B cell (primary cell): ENCODE measurements around the gene HIPK2. TPM values are rescaled to one million over a fixed set of nuclear protein-coding genes. Genes with fewer than 3 reads are reported as not detected.
"Not testable (repeated sequence)": the region's sequence is repeated elsewhere in the genome, so short reads cannot be mapped to it uniquely, and the experiment has no call there.

Source experiments
- ATAC-seq: fragments of 200-7000 bp; cut with Tn5 transposase; one replicate; pipeline ENCODE4 v1.10.0; 2021; ENCODE audit warnings: low read depth, mild to moderate bottlenecking, moderate number of reproducible peaks, moderate library complexity
- CTCF ChIA-PET: fragments of 350-600 bp; sonication (Branson Sonifier 250); formaldehyde crosslinking; loops from one replicate; lab custom pipeline; 2021; ENCODE audit warnings: antibody characterized with exemption, inconsistent platforms; lab: Charles Lee
- POLR2A ChIA-PET: fragments of 350-600 bp; sonication (Branson Sonifier 250); formaldehyde crosslinking; loops from one replicate; lab custom pipeline; 2021; ENCODE audit warnings: antibody characterized with exemption; lab: Charles Lee
- DNase-seq: peaks from one replicate; pipeline ENCODE4 v3.0.0; 2013
- H2AFZ ChIP-seq: 2 replicates; pipeline ENCODE4 v1.6.1; 2012; ENCODE audit warnings: mild to moderate bottlenecking, low read depth, low read length; ENCODE audit not compliant: insufficient read depth, poor library complexity, severe bottlenecking
- H3K27ac ChIP-seq, 2 donors: 1 replicate in 1 of 2; 2 replicates in 1 of 2; pipeline ENCODE4 v1.5.1; 2012 to 2013; ENCODE audit warnings: low read length in 2 of 2, mild to moderate bottlenecking in 2 of 2, moderate library complexity in 1 of 2
- H3K27me3 ChIP-seq, 4 experiments: fragments of 200-600 bp in 1 of 4; sonication (generic) in 1 of 4; replicated peaks in 1 of 4; 1 replicate in 2 of 4; 2 replicates in 2 of 4; pipeline versions ENCODE4 v1.6.1 to v1.7.0; 2013 to 2016; ENCODE audit warnings: low read length in 3 of 4, mild to moderate bottlenecking in 2 of 4, mixed read lengths in 1 of 4, moderate library complexity in 1 of 4; ENCODE audit not compliant: insufficient read depth in 4 of 4, control insufficient read depth in 3 of 4; ENCODE audit errors: control extremely low read depth in 1 of 4
- H3K36me3 ChIP-seq, 2 experiments: replicated peaks in 1 of 2; 1 replicate in 1 of 2; 2 replicates in 1 of 2; pipeline versions ENCODE4 v1.6.1 to v1.7.1; 2013; ENCODE audit warnings: low read length in 1 of 2; ENCODE audit not compliant: insufficient read depth in 2 of 2, control insufficient read depth in 1 of 2; ENCODE audit errors: control extremely low read depth in 1 of 2, extremely low read depth in 1 of 2
- H3K4me1 ChIP-seq, 2 donors: fragments of 200-600 bp in 1 of 2; sonication (generic) in 1 of 2; 1 replicate in 1 of 2; 2 replicates in 1 of 2; pipeline versions ENCODE4 v1.5.1 to v1.6.1; 2013 to 2017; ENCODE audit warnings: low read length in 2 of 2; ENCODE audit not compliant: control insufficient read depth in 2 of 2, insufficient read depth in 2 of 2
- H3K4me2 ChIP-seq: replicated peaks from 2 replicates; pipeline ENCODE3; 2012; ENCODE audit warnings: mild to moderate bottlenecking, low read depth, low read length; ENCODE audit not compliant: poor library complexity, severe bottlenecking
- H3K4me3 ChIP-seq, 5 experiments: fragments of 200-600 bp in 1 of 5; sonication (generic) in 1 of 5; 1 replicate in 3 of 5; 2 replicates in 2 of 5; pipeline versions ENCODE4 v1.5.1 to v1.7.0; 2011 to 2016; ENCODE audit warnings: low read length in 4 of 5, mild to moderate bottlenecking in 4 of 5, low read depth in 2 of 5, control low read depth in 1 of 5, moderate library complexity in 1 of 5; ENCODE audit not compliant: insufficient read depth in 1 of 5; ENCODE audit errors: control extremely low read depth in 1 of 5, extremely low read depth in 1 of 5
- H3K79me2 ChIP-seq: fragments of 200-600 bp; sonication (generic); one replicate; pipeline ENCODE4 v1.6.0; 2016; ENCODE audit warnings: low read length; ENCODE audit not compliant: control insufficient read depth, insufficient read depth
- H3K9ac ChIP-seq: fragments of 200-600 bp; sonication (generic); 2 replicates; pipeline ENCODE4 v1.6.1; 2017; ENCODE audit warnings: mild to moderate bottlenecking, low read length, moderate library complexity
- H3K9me3 ChIP-seq, 3 donors: one replicate each; pipeline versions ENCODE4 v1.6.1 to v1.7.1; 2013; ENCODE audit warnings: low read length in 2 of 3; ENCODE audit not compliant: control insufficient read depth in 2 of 3, insufficient read depth in 1 of 3; ENCODE audit errors: control extremely low read depth in 1 of 3
- H4K20me1 ChIP-seq: 2 replicates; pipeline ENCODE4 v1.6.0; 2012; ENCODE audit warnings: mild to moderate bottlenecking, low read length; ENCODE audit not compliant: insufficient read depth, control insufficient read depth, poor library complexity, severe bottlenecking
- H3K27ac Mint-ChIP-seq: one replicate; pipeline ENCODE4 v1.8.0; 2021; ENCODE audit warnings: mixed read lengths
- H3K27me3 Mint-ChIP-seq: one replicate; pipeline ENCODE4 v1.8.0; 2021; ENCODE audit warnings: mixed read lengths
- H3K4me1 Mint-ChIP-seq: one replicate; pipeline ENCODE4 v1.8.0; 2021; ENCODE audit warnings: mixed read lengths
- H3K4me3 Mint-ChIP-seq: one replicate; pipeline ENCODE4 v1.8.0; 2021; ENCODE audit warnings: mixed read lengths
- H3K9me3 Mint-ChIP-seq: one replicate; pipeline ENCODE4 v1.8.0; 2022; ENCODE audit warnings: mixed read lengths; ENCODE audit not compliant: insufficient read depth
- EZH2 ChIP-seq: IDR thresholded peaks from 2 replicates; pipeline ENCODE4 v1.6.1; 2012; ENCODE audit warnings: borderline replicate concordance, low read depth, mild to moderate bottlenecking, moderate library complexity, low read length; ENCODE audit not compliant: insufficient read depth, poor library complexity, severe bottlenecking
- WGBS: methylation state at CpG from one replicate; pipeline ENCODE4 v1.1.5; 2013; ENCODE audit warnings: missing lambda C conversion rate; ENCODE audit not compliant: insufficient coverage; 5-methylcytosine and 5-hydroxymethylcytosine counted together
- intact Hi-C: fragments of 100-400 bp; cut with micrococcal nuclease; formaldehyde crosslinking; loops from one replicate; pipeline ENCODE4 v1.10.0; 2022
- polyA plus RNA-seq: library from polyadenylated mRNA; depleted of rRNA; stranded (reverse); fragments of >200 nt; gene quantifications from 2 replicates; pipeline ENCODE4 v1.2.3, GENCODE V29; 2012
- total RNA-seq, 2 donors: library from RNA; stranded (reverse); fragments of 120-200 nt in 1 of 2; gene quantifications; 1 replicate in 1 of 2; 2 replicates in 1 of 2; pipeline versions ENCODE4 v1.2.3 to v1.2.4, GENCODE V29; 2013 to 2022
- TF ChIP-seq, protein P1 (sequence below): fragments of 200-600 bp; IDR thresholded peaks from one replicate; pipeline ENCODE4 v1.8.0; 2022; ENCODE audit warnings: antibody characterized with exemption, mild to moderate bottlenecking

Gene HIPK2
- total and polyA plus RNA-seq, 2 donors (not counting 1 experiment from before 2014, with no cell fraction given): 6.8 to 58.2 TPM

DNA sequence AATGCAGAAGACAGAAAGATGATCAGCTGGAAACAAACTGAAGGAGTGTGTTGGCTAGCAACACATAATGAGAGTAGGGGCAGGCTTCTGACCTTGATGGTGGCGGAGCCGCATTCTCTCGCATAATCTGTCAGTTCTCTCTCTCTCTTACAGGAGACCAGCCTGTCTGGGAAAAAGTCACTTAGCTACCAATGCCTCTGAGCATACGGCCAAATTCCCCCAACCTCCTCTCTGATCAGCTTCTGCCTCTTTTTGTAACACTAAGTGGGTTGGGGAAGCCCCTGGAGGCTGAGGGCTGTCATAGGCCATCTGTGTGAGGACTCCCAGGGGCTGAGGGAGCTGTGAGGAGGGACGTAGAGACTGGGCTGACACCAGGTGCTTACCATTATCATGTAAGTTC is 104.6 kb downstream of the HIPK2 start:
- H3K27ac Mint-ChIP-seq: peak overlapping the region; percentile 74
- no peaks in the 10 kb centered on the region for H3K36me3 ChIP-seq
- no peaks in the 10 kb centered on the region for H4K20me1 ChIP-seq
- no peaks in the 10 kb centered on the region for H3K9me3 ChIP-seq
- CTCF ChIA-PET: interaction anchor here (1.0 to 1.9 kb wide), 3 partner anchors 13 to 27 kb away, joined by 3 to 9 read pairs (median 3); no protein-coding TSS in a partner anchor
- peak overlapping the region; percentile 15 to 45 for H3K27ac ChIP-seq
- POLR2A ChIA-PET: no interaction called here
- H3K79me2 ChIP-seq: no peaks in the 10 kb centered on the region
- intact Hi-C loops: no loop called here
- peak; percentile 60 for DNase-seq
- 65% methylated on average over 3 of the region's 5 CpGs for WGBS
- H3K27me3 ChIP-seq: no peaks in the 10 kb centered on the region
- H3K4me2 ChIP-seq: no peak overlapping the region
- TF ChIP-seq EZH2: no peak
- TF ChIP-seq, protein P1, sequence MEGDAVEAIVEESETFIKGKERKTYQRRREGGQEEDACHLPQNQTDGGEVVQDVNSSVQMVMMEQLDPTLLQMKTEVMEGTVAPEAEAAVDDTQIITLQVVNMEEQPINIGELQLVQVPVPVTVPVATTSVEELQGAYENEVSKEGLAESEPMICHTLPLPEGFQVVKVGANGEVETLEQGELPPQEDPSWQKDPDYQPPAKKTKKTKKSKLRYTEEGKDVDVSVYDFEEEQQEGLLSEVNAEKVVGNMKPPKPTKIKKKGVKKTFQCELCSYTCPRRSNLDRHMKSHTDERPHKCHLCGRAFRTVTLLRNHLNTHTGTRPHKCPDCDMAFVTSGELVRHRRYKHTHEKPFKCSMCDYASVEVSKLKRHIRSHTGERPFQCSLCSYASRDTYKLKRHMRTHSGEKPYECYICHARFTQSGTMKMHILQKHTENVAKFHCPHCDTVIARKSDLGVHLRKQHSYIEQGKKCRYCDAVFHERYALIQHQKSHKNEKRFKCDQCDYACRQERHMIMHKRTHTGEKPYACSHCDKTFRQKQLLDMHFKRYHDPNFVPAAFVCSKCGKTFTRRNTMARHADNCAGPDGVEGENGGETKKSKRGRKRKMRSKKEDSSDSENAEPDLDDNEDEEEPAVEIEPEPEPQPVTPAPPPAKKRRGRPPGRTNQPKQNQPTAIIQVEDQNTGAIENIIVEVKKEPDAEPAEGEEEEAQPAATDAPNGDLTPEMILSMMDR: no peak
- H2AFZ ChIP-seq: no peak overlapping the region
- H3K4me3 Mint-ChIP-seq: peak overlapping the region; percentile 58
- H3K9ac ChIP-seq: no peak overlapping the region
- no peaks in the 10 kb centered on the region for H3K27me3 Mint-ChIP-seq
- peaks cover 7 to 16% of the 10 kb centered on the region in 2 donors for H3K4me1 ChIP-seq
- no peak overlapping the region for H3K4me3 ChIP-seq
- ATAC-seq: peak; percentile 87
- H3K9me3 Mint-ChIP-seq: no peaks in the 10 kb centered on the region
- H3K4me1 Mint-ChIP-seq: peaks cover 28% of the 10 kb centered on the region

DNA sequence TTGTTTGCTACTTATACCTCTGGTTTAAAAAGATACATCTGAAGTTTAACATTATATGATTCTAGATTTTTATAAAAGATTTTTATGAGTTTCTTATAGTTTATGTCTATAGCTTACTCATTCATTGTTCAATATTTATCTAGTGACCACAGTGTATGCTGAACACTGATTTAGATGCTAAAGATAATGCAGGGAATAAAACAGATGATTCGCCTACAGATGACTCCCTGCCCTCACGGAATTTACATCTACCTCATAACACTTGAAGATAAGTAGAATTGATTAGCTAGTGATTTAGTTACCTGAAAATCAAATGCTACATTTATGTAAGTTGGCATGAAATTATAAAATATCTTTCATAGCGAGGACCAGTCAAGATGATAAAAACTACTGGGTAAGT is 105.8 kb downstream of the HIPK2 start:
- WGBS: no CpG with 5 or more reads among the region's 3 CpGs

DNA sequence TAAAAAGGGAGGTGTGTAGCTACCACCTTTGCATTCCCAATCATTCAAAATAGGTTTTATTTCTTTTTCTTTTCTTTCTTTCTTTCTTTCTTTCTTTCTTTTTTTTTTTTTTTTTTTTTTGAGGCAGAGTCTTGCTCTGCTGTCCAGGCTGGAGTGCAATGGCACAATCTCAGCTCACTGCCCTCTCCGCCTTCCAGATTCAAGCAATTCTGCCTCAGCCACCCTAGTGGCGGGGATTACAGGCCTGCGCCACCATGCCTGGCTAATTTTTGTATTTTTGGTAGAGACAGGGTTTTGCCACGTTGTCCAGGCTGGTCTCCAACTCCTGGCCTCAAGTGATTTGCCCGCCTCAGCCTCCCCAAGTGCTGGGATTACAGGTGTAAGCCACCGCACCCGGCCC is 107.1 kb downstream of the HIPK2 start:
- H2AFZ ChIP-seq, intact Hi-C loops, H3K4me3 Mint-ChIP-seq, H3K79me2 ChIP-seq, H3K27ac ChIP-seq, H3K9me3 Mint-ChIP-seq, CTCF ChIA-PET, DNase-seq, ATAC-seq, H4K20me1 ChIP-seq, H3K9ac ChIP-seq, H3K27ac Mint-ChIP-seq, H3K4me3 ChIP-seq, H3K27me3 Mint-ChIP-seq, H3K36me3 ChIP-seq, H3K4me2 ChIP-seq, H3K27me3 ChIP-seq, POLR2A ChIA-PET, H3K9me3 ChIP-seq: not testable (repeated sequence)
- H3K4me1 Mint-ChIP-seq: peaks cover 19% of the 10 kb centered on the region
- peaks cover 4 to 14% of the 10 kb centered on the region in 2 donors for H3K4me1 ChIP-seq
- 95% methylated on average over 4 of the region's 7 CpGs for WGBS

More for the DNA sequence above, 105.8 kb downstream of the HIPK2 start:
- Histone ChIP-seq H3K79me2 (no peaks in the 10 kb centered on the region), H3K4me2 (no peak overlapping the region), H2AFZ (no peak overlapping the region), H3K36me3 (no peaks in the 10 kb centered on the region), H3K9me3 (no peaks in the 10 kb centered on the region), H3K4me3 (no peak overlapping the region), H3K27ac (no peak overlapping the region), H3K4me1 (peaks cover 7 to 16% of the 10 kb centered on the region in 2 donors), H3K27me3 (no peaks in the 10 kb centered on the region), H3K9ac (no peak overlapping the region), H4K20me1 (no peaks in the 10 kb centered on the region)
- intact Hi-C loops: no loop called here
- Mint-ChIP-seq H3K27me3 (no peaks in the 10 kb centered on the region), H3K4me1 (peaks cover 28% of the 10 kb centered on the region), H3K4me3 (no peak overlapping the region), H3K27ac (no peak overlapping the region), H3K9me3 (no peaks in the 10 kb centered on the region)
- DNase-seq (no peak), ATAC-seq (no peak)
- POLR2A ChIA-PET: no interaction called here
- CTCF ChIA-PET: no interaction called here
- TF ChIP-seq, protein P1: no peak
- no peak for TF ChIP-seq EZH2
